HL-60 (cell line): Measurements from ENCODE around the gene DND1.
A peak's percentile ranks its signal among the peaks of the same experiment; 100 is the strongest.

Source experiments
- DNase-seq, 2 experiments: peaks; one replicate each; pipeline ENCODE4 v3.0.0-alpha.2; 2010 to 2020; ENCODE audit warnings: low read depth in 1 of 2, low spot score in 1 of 2
- H3K27ac ChIP-seq: fragments of 250-450 bp; sonication (Bioruptor Pico); replicated peaks from 2 replicates; pipeline ENCODE4 v1.5.1; 2020; ENCODE audit warnings: mild to moderate bottlenecking, moderate library complexity
- H3K27me3 ChIP-seq: fragments of 250-450 bp; sonication (Bioruptor Pico); 2 replicates; pipeline ENCODE4 v1.5.1; 2021; ENCODE audit warnings: mild to moderate bottlenecking, moderate library complexity; ENCODE audit not compliant: insufficient read depth, poor library complexity, severe bottlenecking
- H3K4me3 ChIP-seq: replicated peaks from 2 replicates; pipeline ENCODE4 v1.5.1; 2011; ENCODE audit warnings: mild to moderate bottlenecking, control low read depth, low read length; ENCODE audit not compliant: insufficient read depth
- CTCF ChIP-seq: IDR thresholded peaks from one replicate; pipeline ENCODE4 v1.5.1; 2011; ENCODE audit warnings: low read length, control low read depth, inconsistent platforms; ENCODE audit not compliant: insufficient read depth
- GABPA ChIP-seq: IDR thresholded peaks from 2 replicates; pipeline ENCODE4 v1.6.1; 2012; ENCODE audit warnings: low read depth
- POLR2AphosphoS5 ChIP-seq: IDR thresholded peaks from 2 replicates; pipeline ENCODE4 v1.6.1; 2012; ENCODE audit warnings: low read depth
- REST ChIP-seq: IDR thresholded peaks from 2 replicates; pipeline ENCODE4 v1.6.1; 2012; ENCODE audit warnings: low read depth; ENCODE audit not compliant: insufficient replicate concordance
- SPI1 ChIP-seq: IDR thresholded peaks from 2 replicates; pipeline ENCODE4 v1.6.1; 2012; ENCODE audit warnings: low read depth, mild to moderate bottlenecking, borderline replicate concordance

Gene DND1

GRCh38 chr5:140677947-140678346 is 4.6 kb upstream of the DND1 start:
- TF ChIP-seq GABPA (no peak), POLR2AphosphoS5 (no peak)
- Histone ChIP-seq H3K4me3 (no peak overlapping the region), H3K27ac (no peak overlapping the region), H3K27me3 (no peaks in the 10 kb centered on the region)
- DNase-seq, result no peak

GRCh38 chr5:140674629-140675028 is 1.3 kb upstream of the DND1 start:
- H3K27ac ChIP-seq, result no peak overlapping the region
- no peak for DNase-seq
- H3K27me3 ChIP-seq, result no peaks in the 10 kb centered on the region
- TF ChIP-seq POLR2AphosphoS5 (peak; percentile 44; the same call in 1 of the 2 replicates), REST (no peak)
- no peak overlapping the region for H3K4me3 ChIP-seq

GRCh38 chr5:140674211-140674610 is 835 bp upstream of the DND1 start:
- no peaks in the 10 kb centered on the region for H3K27me3 ChIP-seq
- TF ChIP-seq CTCF, result no peak
- no peak for TF ChIP-seq GABPA
- TF ChIP-seq REST, result no peak
- no peak for TF ChIP-seq SPI1
- no peak overlapping the region for H3K27ac ChIP-seq
- no peak overlapping the region for H3K4me3 ChIP-seq
- no peak for DNase-seq

- Histone ChIP-seq H3K27me3 (no peaks in the 10 kb centered on the region), H3K27ac (no peak overlapping the region), H3K4me3 (no peak overlapping the region; the same call in 1 of the 2 replicates)
- no peak for TF ChIP-seq CTCF
- no peak for TF ChIP-seq GABPA
- TF ChIP-seq REST, result no peak
- no peak; the same call in 1 of the 2 replicates for TF ChIP-seq POLR2AphosphoS5
- TF ChIP-seq SPI1, result no peak
- peak in 1 of 2 experiments; percentile 50 for DNase-seq
Observed at GRCh38 chr5:140672455-140673186, 755 bp downstream of the DND1 start.
